H9 (cell line): Measurements from ENCODE around the gene ATP8A1. TPM values are rescaled to one million over a fixed set of nuclear protein-coding genes. Genes with fewer than 3 reads are reported as not detected.

Experiments
- DNase-seq: peaks from one replicate; pipeline ENCODE4 v3.0.0-alpha.2; 2017
- H2AFZ ChIP-seq: one replicate; pipeline ENCODE4 v1.6.1; 2013; ENCODE audit warnings: mild to moderate bottlenecking, low read length, control low read depth, moderate library complexity
- H2AK5ac ChIP-seq: 2 replicates; pipeline ENCODE4 v1.6.1; 2013; ENCODE audit warnings: low read length, control low read depth, mixed read lengths; ENCODE audit not compliant: insufficient read length
- H2BK120ac ChIP-seq: one replicate; pipeline ENCODE4 v1.6.1; 2013; ENCODE audit warnings: low read depth, mild to moderate bottlenecking, low read length, control low read depth, inconsistent platforms; ENCODE audit not compliant: poor library complexity, severe bottlenecking
- H2BK12ac ChIP-seq: 2 replicates; pipeline ENCODE4 v1.6.1; 2013; ENCODE audit warnings: low read length, control low read depth, mixed read lengths, low read depth; ENCODE audit not compliant: insufficient read length
- H2BK15ac ChIP-seq: 2 replicates; pipeline ENCODE4 v1.6.1; 2013; ENCODE audit warnings: low read depth, low read length, control low read depth
- H2BK20ac ChIP-seq: one replicate; pipeline ENCODE4 v1.6.1; 2013; ENCODE audit warnings: low read depth, mild to moderate bottlenecking, low read length, control low read depth, inconsistent platforms; ENCODE audit not compliant: poor library complexity, severe bottlenecking
- H2BK5ac ChIP-seq: 2 replicates; pipeline ENCODE4 v1.6.1; 2013; ENCODE audit warnings: low read length, control low read depth, mixed read lengths; ENCODE audit not compliant: insufficient read length
- H3K14ac ChIP-seq: 2 replicates; pipeline ENCODE4 v1.6.1; 2013; ENCODE audit warnings: low read length, control low read depth; ENCODE audit not compliant: insufficient read depth
- H3K18ac ChIP-seq: 2 replicates; pipeline ENCODE4 v1.6.1; 2013; ENCODE audit warnings: low read depth, mild to moderate bottlenecking, mixed read lengths, low read length, control low read depth; ENCODE audit not compliant: insufficient read length
- H3K23ac ChIP-seq: 2 replicates; pipeline ENCODE4 v1.6.1; 2013; ENCODE audit warnings: low read length, control low read depth, mixed read lengths, low read depth; ENCODE audit not compliant: insufficient read length
- H3K23me2 ChIP-seq: 2 replicates; pipeline ENCODE4 v1.6.1; 2013; ENCODE audit warnings: low read depth, mild to moderate bottlenecking, mixed read lengths, low read length, control low read depth; ENCODE audit not compliant: insufficient read length, poor library complexity, severe bottlenecking
- H3K27ac ChIP-seq: 2 replicates; pipeline ENCODE4 v1.5.1; 2013; ENCODE audit warnings: low read length, control low read depth, mixed read lengths, low read depth; ENCODE audit not compliant: insufficient read length
- H3K27me3 ChIP-seq: 2 replicates; pipeline ENCODE4 v1.6.1; 2013; ENCODE audit warnings: low read length, control low read depth, inconsistent platforms; ENCODE audit not compliant: insufficient read depth
- H3K4ac ChIP-seq: 2 replicates; pipeline ENCODE4 v1.6.1; 2013; ENCODE audit warnings: low read depth, mild to moderate bottlenecking, control low read depth, inconsistent platforms, low read length, moderate library complexity
- H3K4me1 ChIP-seq: 2 replicates; pipeline ENCODE4 v1.6.1; 2013; ENCODE audit warnings: low read length, control low read depth, inconsistent platforms; ENCODE audit not compliant: insufficient read depth
- H3K4me2 ChIP-seq: 2 replicates; pipeline ENCODE4 v1.6.1; 2013; ENCODE audit warnings: low read length, control low read depth, mixed read lengths; ENCODE audit not compliant: insufficient read length, insufficient read depth
- H3K56ac ChIP-seq: 2 replicates; pipeline ENCODE4 v1.6.1; 2013; ENCODE audit warnings: low read depth, mild to moderate bottlenecking, mixed read lengths, low read length, control low read depth; ENCODE audit not compliant: insufficient read length
- H3K79me1 ChIP-seq: 2 replicates; pipeline ENCODE4 v1.6.1; 2013; ENCODE audit warnings: low read depth, mild to moderate bottlenecking, moderate library complexity, low read length, control low read depth, inconsistent platforms; ENCODE audit not compliant: insufficient read depth, poor library complexity, severe bottlenecking
- H3K79me2 ChIP-seq: 2 replicates; pipeline ENCODE4 v1.6.1; 2013; ENCODE audit warnings: low read length, control low read depth, inconsistent platforms; ENCODE audit not compliant: insufficient read depth
- H3K9ac ChIP-seq: 2 replicates; pipeline ENCODE4 v1.6.1; 2013; ENCODE audit warnings: low read length, control low read depth, mixed read lengths; ENCODE audit not compliant: insufficient read length; ENCODE audit errors: extremely low read depth
- H3K9me3 ChIP-seq: one replicate; pipeline ENCODE4 v1.6.1; 2013; ENCODE audit warnings: low read depth, low read length, inconsistent platforms; ENCODE audit not compliant: control insufficient read depth
- H3T11ph ChIP-seq: one replicate; pipeline ENCODE4 v1.6.1; 2013; ENCODE audit warnings: mild to moderate bottlenecking, low read length, control low read depth, inconsistent platforms
- H4K20me1 ChIP-seq: one replicate; pipeline ENCODE4 v1.6.1; 2013; ENCODE audit not compliant: control insufficient read depth, insufficient read length, insufficient read depth
- H4K5ac ChIP-seq: 2 replicates; pipeline ENCODE4 v1.6.1; 2013; ENCODE audit warnings: low read depth, mild to moderate bottlenecking, mixed read lengths, low read length, control low read depth; ENCODE audit not compliant: insufficient read length
- H4K8ac ChIP-seq: replicated peaks from 2 replicates; pipeline ENCODE4 v1.6.1; 2013; ENCODE audit warnings: low read length, control low read depth, mixed read lengths, low read depth; ENCODE audit not compliant: insufficient read length
- H4K91ac ChIP-seq: 2 replicates; pipeline ENCODE4 v1.6.1; 2013; ENCODE audit warnings: low read depth, mild to moderate bottlenecking, moderate library complexity, mixed read lengths, low read length, control low read depth; ENCODE audit not compliant: insufficient read length
- H3K27ac Mint-ChIP-seq, 3 experiments: 2 replicates in 2 of 3; 3 replicates in 1 of 3; pipeline ENCODE4 v1.8.0; 2020 to 2021; ENCODE audit warnings: mixed read lengths in 3 of 3, mild to moderate bottlenecking in 1 of 3, moderate library complexity in 1 of 3
- H3K27me3 Mint-ChIP-seq: 2 replicates; pipeline ENCODE4 v1.8.0; 2021; ENCODE audit warnings: low read depth, mild to moderate bottlenecking, moderate library complexity, mixed read lengths
- H3K36me3 Mint-ChIP-seq, 3 experiments: 2 replicates in 2 of 3; 3 replicates in 1 of 3; pipeline ENCODE4 v1.8.0; 2020 to 2021; ENCODE audit warnings: low read depth in 3 of 3, mixed read lengths in 3 of 3; ENCODE audit not compliant: insufficient read depth in 1 of 3
- H3K4me1 Mint-ChIP-seq, 2 experiments: 2 replicates each; pipeline ENCODE4 v1.8.0; 2020; ENCODE audit warnings: mixed read lengths in 2 of 2
- H3K4me3 Mint-ChIP-seq, 2 experiments: 2 replicates in 1 of 2; 3 replicates in 1 of 2; pipeline ENCODE4 v1.8.0; 2020 to 2021; ENCODE audit warnings: mild to moderate bottlenecking in 2 of 2, mixed read lengths in 2 of 2, moderate library complexity in 1 of 2
- H3K9me3 Mint-ChIP-seq, 2 experiments: 2 replicates in 1 of 2; 3 replicates in 1 of 2; pipeline ENCODE4 v1.8.0; 2020; ENCODE audit warnings: mild to moderate bottlenecking in 2 of 2, mixed read lengths in 2 of 2, moderate library complexity in 1 of 2
- CTCF ChIP-seq: fragments of 200-600 bp; sonication (generic); conservative IDR thresholded peaks from 3 replicates; pipeline ENCODE4 v1.8.0; 2021; ENCODE audit warnings: antibody characterized with exemption, mild to moderate bottlenecking
- WGBS: extraction: QIAGEN DNeasy Blood & Tissue Kit; methylation state at CpG from one replicate; pipeline ENCODE4 v1.1.7; 2013; ENCODE audit warnings: missing lambda C conversion rate, low lambda C conversion rate, mixed read lengths; ENCODE audit not compliant: insufficient read length; ENCODE audit errors: extremely low coverage; 5-methylcytosine and 5-hydroxymethylcytosine counted together
- total RNA-seq: library from RNA; stranded (reverse); gene quantifications from 2 replicates; pipeline ENCODE4 v1.2.1, GENCODE V29; 2021

Gene ATP8A1
- total RNA-seq, 1 experiment from 2014 or later = 5.1 TPM

DNA sequence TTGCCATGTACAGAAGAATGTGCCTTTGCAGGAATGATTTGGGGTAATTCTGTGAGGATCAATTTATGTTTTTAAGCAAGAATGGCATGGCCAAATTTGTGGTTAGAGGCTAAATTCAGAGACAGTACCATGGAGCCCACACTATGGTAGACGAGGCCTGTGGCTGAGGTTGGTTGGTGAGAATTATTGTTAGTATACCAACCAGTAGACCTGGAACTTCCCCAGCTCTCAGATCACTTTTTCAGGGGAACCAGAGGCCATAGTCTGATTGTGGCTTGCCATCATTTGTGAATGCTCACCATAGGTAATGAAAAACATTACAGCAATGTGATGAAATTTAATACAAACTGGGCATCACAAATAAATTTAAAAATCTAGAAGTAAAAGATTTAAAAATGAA, 203.3 kb downstream of the ATP8A1 start:
- H3K23ac ChIP-seq = no peak overlapping the region
- H3K27ac ChIP-seq = no peak overlapping the region
- H3K27me3 ChIP-seq = no peaks in the 10 kb centered on the region
- H4K20me1 ChIP-seq = no peaks in the 10 kb centered on the region
- no peak overlapping the region for H4K8ac ChIP-seq
- no peak overlapping the region for H3K14ac ChIP-seq
- no peak overlapping the region for H2BK5ac ChIP-seq
- H3K9ac ChIP-seq = no peak overlapping the region
- TF ChIP-seq CTCF = no peak
- DNase-seq = no peak
- H3K4me1 Mint-ChIP-seq = peaks cover 47 to 52% of the 10 kb centered on the region in 2 experiments
- H3K4me1 ChIP-seq = peaks cover 3% of the 10 kb centered on the region; the same call in 1 of the 2 replicates
- H2BK20ac ChIP-seq = no peak overlapping the region
- no peak overlapping the region for H4K91ac ChIP-seq
- H3K36me3 Mint-ChIP-seq = peaks cover 0 to 4% (median 3%) of the 10 kb centered on the region in 3 experiments; a peak in 2 of 7 replicates
- H3K18ac ChIP-seq = no peak overlapping the region
- no peak overlapping the region for H2BK120ac ChIP-seq
- no peaks in the 10 kb centered on the region for H3K27me3 Mint-ChIP-seq
- H3K27ac Mint-ChIP-seq = no peak overlapping the region
- no peaks in the 10 kb centered on the region for H3K79me1 ChIP-seq
- no peaks in the 10 kb centered on the region for H3K23me2 ChIP-seq
- no CpG with 5 or more reads among the region's 1 CpG for WGBS
- H3T11ph ChIP-seq = no peak overlapping the region
- H3K79me2 ChIP-seq = no peaks in the 10 kb centered on the region
- H3K4me3 Mint-ChIP-seq = no peak overlapping the region
- H2BK15ac ChIP-seq = no peak overlapping the region
- H2AK5ac ChIP-seq = no peak overlapping the region
- H2BK12ac ChIP-seq = no peak overlapping the region
- H3K9me3 ChIP-seq = no peaks in the 10 kb centered on the region
- no peak overlapping the region for H3K56ac ChIP-seq
- H3K4me2 ChIP-seq = no peak overlapping the region
- H3K4ac ChIP-seq = no peak overlapping the region
- peaks cover 0 to 3% of the 10 kb centered on the region in 2 experiments; a peak in 2 of 5 replicates for H3K9me3 Mint-ChIP-seq
- H4K5ac ChIP-seq = no peak overlapping the region
- no peak overlapping the region for H2AFZ ChIP-seq
